Naive thymus-derived CD4-positive, alpha-beta T cell (primary cell): Measurements from ENCODE around the gene ACVR1B. TPM values are rescaled to one million over a fixed set of nuclear protein-coding genes. Genes with fewer than 3 reads are reported as not detected.

Experiments
- ATAC-seq: fragments of 150-1000 bp; cut with Tn5 transposase; 2 replicates; pipeline ENCODE4 v1.10.0; 2021; ENCODE audit warnings: mild to moderate bottlenecking, moderate library complexity
- CTCF ChIA-PET: fragments of 350-600 bp; sonication (Branson Sonifier 250); formaldehyde crosslinking; loops from one replicate; lab custom pipeline; 2021; ENCODE audit warnings: antibody characterized with exemption; lab: Charles Lee
- POLR2A ChIA-PET: fragments of 350-600 bp; sonication (Branson Sonifier 250); formaldehyde crosslinking; loops from one replicate; lab custom pipeline; 2021; ENCODE audit warnings: antibody characterized with exemption, inconsistent platforms; lab: Charles Lee
- DNase-seq, 9 donors: peaks; one replicate each; pipeline versions ENCODE4 v3.0.0 to v3.0.0-alpha.2; 2020 to 2022; ENCODE audit warnings: mixed read lengths in 1 of 9
- H3K27ac ChIP-seq: one replicate; pipeline ENCODE4 v1.7.0; 2013; ENCODE audit warnings: mild to moderate bottlenecking, low read depth, low read length, moderate library complexity
- H3K27me3 ChIP-seq, 2 donors: one replicate each; pipeline ENCODE4 v1.7.0; 2013; ENCODE audit warnings: low read length in 2 of 2, mild to moderate bottlenecking in 2 of 2, moderate library complexity in 2 of 2; ENCODE audit not compliant: control insufficient read depth in 2 of 2, insufficient read depth in 2 of 2
- H3K36me3 ChIP-seq, 3 experiments: 1 replicate in 2 of 3; 2 replicates in 1 of 3; pipeline ENCODE4 v1.7.0; 2013; ENCODE audit warnings: low read length in 3 of 3, mild to moderate bottlenecking in 3 of 3, moderate library complexity in 1 of 3; ENCODE audit not compliant: insufficient read depth in 3 of 3, control insufficient read depth in 2 of 3
- H3K4me1 ChIP-seq, 2 donors: one replicate each; pipeline ENCODE4 v1.7.0; 2013; ENCODE audit warnings: low read length in 2 of 2, mild to moderate bottlenecking in 2 of 2, moderate library complexity in 1 of 2; ENCODE audit not compliant: control insufficient read depth in 2 of 2, insufficient read depth in 2 of 2
- H3K4me3 ChIP-seq: 2 replicates; pipeline ENCODE4 v1.7.0; 2013; ENCODE audit warnings: mild to moderate bottlenecking, low read length
- H3K9me3 ChIP-seq, 3 experiments: 1 replicate in 2 of 3; 2 replicates in 1 of 3; pipeline ENCODE4 v1.7.0; 2013; ENCODE audit warnings: low read length in 3 of 3; ENCODE audit not compliant: control insufficient read depth in 2 of 3
- H3K27ac Mint-ChIP-seq, 9 donors: one replicate each; pipeline ENCODE4 v1.8.0; 2020 to 2022; ENCODE audit warnings: mixed read lengths in 9 of 9, mild to moderate bottlenecking in 8 of 9, moderate library complexity in 5 of 9, inconsistent platforms in 2 of 9
- H3K27me3 Mint-ChIP-seq, 5 donors: one replicate each; pipeline ENCODE4 v1.8.0; 2021 to 2022; ENCODE audit warnings: mixed read lengths in 5 of 5, mild to moderate bottlenecking in 1 of 5
- H3K36me3 Mint-ChIP-seq, 5 donors: one replicate each; pipeline ENCODE4 v1.8.0; 2020 to 2022; ENCODE audit warnings: mixed read lengths in 5 of 5, mild to moderate bottlenecking in 3 of 5, inconsistent platforms in 1 of 5
- H3K4me1 Mint-ChIP-seq, 7 donors: one replicate each; pipeline ENCODE4 v1.8.0; 2020 to 2022; ENCODE audit warnings: mixed read lengths in 7 of 7, mild to moderate bottlenecking in 3 of 7, inconsistent platforms in 1 of 7
- H3K4me3 Mint-ChIP-seq, 10 donors: one replicate each; pipeline ENCODE4 v1.8.0; 2020 to 2022; ENCODE audit warnings: mild to moderate bottlenecking in 10 of 10, mixed read lengths in 10 of 10, moderate library complexity in 6 of 10, inconsistent platforms in 2 of 10
- H3K9me3 Mint-ChIP-seq, 11 donors: one replicate each; pipeline ENCODE4 v1.8.0; 2020 to 2022; ENCODE audit warnings: mixed read lengths in 11 of 11, mild to moderate bottlenecking in 4 of 11, inconsistent platforms in 1 of 11, moderate library complexity in 1 of 11
- intact Hi-C, 2 donors: fragments of 100-400 bp; cut with micrococcal nuclease; formaldehyde crosslinking; loops; one replicate each; pipeline ENCODE4 v1.15.1; 2023
- polyA plus RNA-seq, 2 donors: library from polyadenylated mRNA; unstranded; fragments of 300-500 nt; fragmentation: Illumina TruSeq; gene quantifications; one replicate each; pipeline ENCODE4 v1.2.3, GENCODE V29; 2021
- total RNA-seq, 6 experiments: library from RNA in 5 of 6; stranded (reverse) in 5 of 6; gene quantifications; 1 replicate in 5 of 6; 2 replicates in 1 of 6; pipeline ENCODE4 v1.2.3 and lab custom pipeline; 2021 to 2026

ACVR1B gene
- total and polyA plus RNA-seq, 7 experiments from 2014 or later = 2.5 to 14.8 (median 12.8) TPM

GRCh38 chr12:51926718-51927117, 24.8 kb upstream of the ACVR1B start:
- H3K27ac ChIP-seq = no peak overlapping the region
- H3K27me3 Mint-ChIP-seq = peaks cover 0 to 15% (median 0%) of the 10 kb centered on the region in 5 donors
- no peak overlapping the region for H3K4me3 ChIP-seq
- peaks cover 0 to 3% of the 10 kb centered on the region in 2 donors for H3K27me3 ChIP-seq
- no peaks in the 10 kb centered on the region for H3K36me3 ChIP-seq
- no peak overlapping the region for H3K27ac Mint-ChIP-seq
- CTCF ChIA-PET = interaction anchor here (0.6 to 5.5 kb wide), 4 partner anchors 8 to 97 kb away, joined by 3 to 35 read pairs (median 4); no protein-coding TSS in a partner anchor
- no peak overlapping the region for H3K4me3 Mint-ChIP-seq
- H3K4me1 Mint-ChIP-seq = peaks cover 5 to 12% (median 9%) of the 10 kb centered on the region in 7 donors
- ATAC-seq (peak; percentile 49), DNase-seq (peak in 7 of 9 donors; percentile 12 to 60 (median 46))
- H3K36me3 Mint-ChIP-seq = no peaks in the 10 kb centered on the region
- H3K9me3 ChIP-seq = no peaks in the 10 kb centered on the region
- H3K9me3 Mint-ChIP-seq = peaks cover 0 to 2% (median 0%) of the 10 kb centered on the region in 11 donors
- H3K4me1 ChIP-seq = no peaks in the 10 kb centered on the region
- POLR2A ChIA-PET = interaction anchor here (0.7 kb wide), 1 partner anchor 14 kb away, joined by 3 read pairs; no protein-coding TSS in a partner anchor
- intact Hi-C loops = loop anchor here (1.0 kb wide), 1 partner anchor 54 kb away; no protein-coding TSS in a partner anchor

GRCh38 chr12:51932218-51933076, 19.1 kb upstream of the ACVR1B start:
- Mint-ChIP-seq H3K27ac (no peak overlapping the region), H3K9me3 (peaks cover 0 to 1% (median 0%) of the 10 kb centered on the region in 11 donors), H3K4me1 (peaks cover 0 to 6% (median 0%) of the 10 kb centered on the region in 7 donors), H3K4me3 (no peak overlapping the region), H3K36me3 (no peaks in the 10 kb centered on the region), H3K27me3 (peaks cover 0 to 16% (median 0%) of the 10 kb centered on the region in 5 donors)
- H3K9me3 ChIP-seq = no peaks in the 10 kb centered on the region
- H3K4me1 ChIP-seq = no peaks in the 10 kb centered on the region
- DNase-seq = no peak
- POLR2A ChIA-PET = no interaction called here
- no peak overlapping the region for H3K4me3 ChIP-seq
- ATAC-seq = no peak
- H3K36me3 ChIP-seq = no peaks in the 10 kb centered on the region
- intact Hi-C loops = no loop called here
- H3K27me3 ChIP-seq = no peaks in the 10 kb centered on the region
- CTCF ChIA-PET = no interaction called here
- no peak overlapping the region for H3K27ac ChIP-seq

GRCh38 chr12:51934080-51934479, 17.4 kb upstream of the ACVR1B start:
- H3K4me3 Mint-ChIP-seq = no peak overlapping the region
- Histone ChIP-seq H3K27me3 (no peaks in the 10 kb centered on the region), H3K27ac (no peak overlapping the region), H3K9me3 (no peaks in the 10 kb centered on the region), H3K4me3 (no peak overlapping the region), H3K4me1 (no peaks in the 10 kb centered on the region), H3K36me3 (no peaks in the 10 kb centered on the region)
- no peak for ATAC-seq
- CTCF ChIA-PET = interaction anchor here (0.6 kb wide), 1 partner anchor 7 kb away, joined by 3 read pairs; no protein-coding TSS in a partner anchor
- H3K27me3 Mint-ChIP-seq = peaks cover 0 to 23% (median 0%) of the 10 kb centered on the region in 5 donors
- H3K9me3 Mint-ChIP-seq = peaks cover 0 to 1% (median 0%) of the 10 kb centered on the region in 11 donors
- no peak for DNase-seq
- POLR2A ChIA-PET = interaction anchor here (1.3 kb wide), 1 partner anchor 12 kb away, joined by 5 read pairs; no protein-coding TSS in a partner anchor
- H3K4me1 Mint-ChIP-seq = peaks cover 0 to 6% (median 0%) of the 10 kb centered on the region in 7 donors
- intact Hi-C loops = no loop called here
- H3K27ac Mint-ChIP-seq = peak overlapping the region in 1 of 9 donors; percentile 12
- H3K36me3 Mint-ChIP-seq = no peaks in the 10 kb centered on the region

GRCh38 chr12:51937926-51938325, 13.6 kb upstream of the ACVR1B start:
- DNase-seq (no peak), ATAC-seq (no peak)
- no peaks in the 10 kb centered on the region for H3K9me3 ChIP-seq
- H3K27ac ChIP-seq = no peak overlapping the region
- H3K4me3 ChIP-seq = no peak overlapping the region
- CTCF ChIA-PET = no interaction called here
- no peaks in the 10 kb centered on the region for H3K4me1 ChIP-seq
- peaks cover 0 to 31% (median 0%) of the 10 kb centered on the region in 5 donors for H3K27me3 Mint-ChIP-seq
- no peaks in the 10 kb centered on the region for H3K27me3 ChIP-seq
- peaks cover 4 to 15% (median 6%) of the 10 kb centered on the region in 7 donors for H3K4me1 Mint-ChIP-seq
- POLR2A ChIA-PET = no interaction called here
- no peaks in the 10 kb centered on the region for H3K36me3 Mint-ChIP-seq
- H3K36me3 ChIP-seq = no peaks in the 10 kb centered on the region
- H3K4me3 Mint-ChIP-seq = no peak overlapping the region
- intact Hi-C loops = no loop called here
- no peak overlapping the region for H3K27ac Mint-ChIP-seq
- no peaks in the 10 kb centered on the region for H3K9me3 Mint-ChIP-seq

GRCh38 chr12:51938726-51939125, 12.8 kb upstream of the ACVR1B start:
- Histone ChIP-seq H3K27me3 (peaks cover 0 to 4% of the 10 kb centered on the region in 2 donors), H3K4me1 (no peaks in the 10 kb centered on the region), H3K27ac (no peak overlapping the region), H3K36me3 (no peaks in the 10 kb centered on the region), H3K4me3 (no peak overlapping the region), H3K9me3 (no peaks in the 10 kb centered on the region)
- no peak overlapping the region for H3K4me3 Mint-ChIP-seq
- peaks cover 0 to 3% (median 0%) of the 10 kb centered on the region in 11 donors for H3K9me3 Mint-ChIP-seq
- H3K4me1 Mint-ChIP-seq = peaks cover 4 to 15% (median 6%) of the 10 kb centered on the region in 7 donors
- no peaks in the 10 kb centered on the region for H3K36me3 Mint-ChIP-seq
- ATAC-seq (no peak), DNase-seq (no peak)
- ChIA-PET CTCF (no interaction called here), POLR2A (no interaction called here)
- H3K27me3 Mint-ChIP-seq = peaks cover 0 to 35% (median 4%) of the 10 kb centered on the region in 5 donors
- intact Hi-C loops = no loop called here
- H3K27ac Mint-ChIP-seq = no peak overlapping the region

GRCh38 chr12:51941011-51941581, 10.4 kb upstream of the ACVR1B start:
- ATAC-seq (no peak), DNase-seq (no peak)
- Histone ChIP-seq H3K36me3 (no peaks in the 10 kb centered on the region), H3K4me3 (no peak overlapping the region), H3K27me3 (peaks cover 0 to 4% of the 10 kb centered on the region in 2 donors), H3K4me1 (no peaks in the 10 kb centered on the region), H3K27ac (no peak overlapping the region), H3K9me3 (peaks cover 0 to 14% (median 0%) of the 10 kb centered on the region in 3 experiments)
- ChIA-PET POLR2A (no interaction called here), CTCF (no interaction called here)
- Mint-ChIP-seq H3K36me3 (peaks cover 5 to 12% (median 7%) of the 10 kb centered on the region in 5 donors), H3K9me3 (peaks cover 5 to 20% (median 10%) of the 10 kb centered on the region in 11 donors), H3K4me1 (peaks cover 4 to 13% (median 6%) of the 10 kb centered on the region in 7 donors), H3K4me3 (no peak overlapping the region), H3K27ac (no peak overlapping the region), H3K27me3 (peaks cover 0 to 32% (median 4%) of the 10 kb centered on the region in 5 donors)
- intact Hi-C loops = no loop called here
